Lower leg skin (tissue), 3 donors: ENCODE data around the gene CYP3A7.
"Not testable (repeated sequence)": the region's sequence is repeated elsewhere in the genome, so short reads cannot be mapped to it uniquely, and the experiment has no call there.

Experiments
- POLR2A ChIP-seq, 2 donors: fragments of 450-650 bp; IDR thresholded peaks; one replicate each; pipeline ENCODE4 v1.6.1; 2016 to 2017; ENCODE audit warnings: antibody characterized with exemption in 2 of 2, mild to moderate bottlenecking in 1 of 2, moderate library complexity in 1 of 2
- TF ChIP-seq, protein P1 (sequence below), 3 donors: fragments of 450-650 bp; IDR thresholded peaks; one replicate each; pipeline ENCODE4 v1.5.1; 2016; ENCODE audit warnings: antibody characterized with exemption in 3 of 3, mild to moderate bottlenecking in 3 of 3, moderate library complexity in 2 of 3

DNA sequence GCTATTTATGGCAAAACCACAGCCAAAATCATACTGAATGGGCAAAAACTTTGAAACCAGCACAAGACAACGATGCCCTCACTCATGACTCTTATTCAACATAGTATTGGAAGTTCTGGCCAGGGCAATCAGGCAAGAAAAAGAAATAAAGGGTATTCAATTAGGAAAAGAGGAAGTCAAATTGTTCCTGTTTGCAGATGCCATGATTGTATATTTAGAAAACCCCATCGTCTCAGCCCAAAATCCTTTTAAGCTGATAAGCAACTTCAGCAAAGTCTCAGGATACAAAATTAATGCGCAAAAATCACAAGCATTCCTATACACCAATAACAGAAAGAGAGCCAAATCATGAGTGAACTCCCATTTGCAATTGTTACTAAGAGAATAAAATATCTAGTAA, 10.4 kb upstream of the CYP3A7 start:
- TF ChIP-seq, protein P1, sequence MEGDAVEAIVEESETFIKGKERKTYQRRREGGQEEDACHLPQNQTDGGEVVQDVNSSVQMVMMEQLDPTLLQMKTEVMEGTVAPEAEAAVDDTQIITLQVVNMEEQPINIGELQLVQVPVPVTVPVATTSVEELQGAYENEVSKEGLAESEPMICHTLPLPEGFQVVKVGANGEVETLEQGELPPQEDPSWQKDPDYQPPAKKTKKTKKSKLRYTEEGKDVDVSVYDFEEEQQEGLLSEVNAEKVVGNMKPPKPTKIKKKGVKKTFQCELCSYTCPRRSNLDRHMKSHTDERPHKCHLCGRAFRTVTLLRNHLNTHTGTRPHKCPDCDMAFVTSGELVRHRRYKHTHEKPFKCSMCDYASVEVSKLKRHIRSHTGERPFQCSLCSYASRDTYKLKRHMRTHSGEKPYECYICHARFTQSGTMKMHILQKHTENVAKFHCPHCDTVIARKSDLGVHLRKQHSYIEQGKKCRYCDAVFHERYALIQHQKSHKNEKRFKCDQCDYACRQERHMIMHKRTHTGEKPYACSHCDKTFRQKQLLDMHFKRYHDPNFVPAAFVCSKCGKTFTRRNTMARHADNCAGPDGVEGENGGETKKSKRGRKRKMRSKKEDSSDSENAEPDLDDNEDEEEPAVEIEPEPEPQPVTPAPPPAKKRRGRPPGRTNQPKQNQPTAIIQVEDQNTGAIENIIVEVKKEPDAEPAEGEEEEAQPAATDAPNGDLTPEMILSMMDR (IDR thresholded peaks at IDR 0.05) = not testable (repeated sequence)
- not testable (repeated sequence) for TF ChIP-seq POLR2A (IDR thresholded peaks at IDR 0.05)
